Measurements from ENCODE around the gene RPS5.
"Not testable (repeated sequence)": the region's sequence is repeated elsewhere in the genome, so short reads cannot be mapped to it uniquely, and the experiment has no call there.

The RPS5 gene

GRCh38 chr19:58398087-58398486 lies 11.0 kb downstream of the RPS5 start:
- Histone ChIP-seq H3K27me3 (ENCODE audit: insufficient read depth, low read length) (no peaks in the 10 kb centered on the region), H3K4me3 (ENCODE audit: low read length) (no peak overlapping the region), H2AFZ (ENCODE audit: low read depth, low read length) (no peak overlapping the region), H3K36me3 (ENCODE audit: insufficient read depth, low read length) (peaks cover 30% of the 10 kb centered on the region), H3K9me3 (ENCODE audit: low read length) (no peaks in the 10 kb centered on the region), H3K4me1 (ENCODE audit: insufficient read depth, low read length) (peaks cover 11% of the 10 kb centered on the region)

DNA sequence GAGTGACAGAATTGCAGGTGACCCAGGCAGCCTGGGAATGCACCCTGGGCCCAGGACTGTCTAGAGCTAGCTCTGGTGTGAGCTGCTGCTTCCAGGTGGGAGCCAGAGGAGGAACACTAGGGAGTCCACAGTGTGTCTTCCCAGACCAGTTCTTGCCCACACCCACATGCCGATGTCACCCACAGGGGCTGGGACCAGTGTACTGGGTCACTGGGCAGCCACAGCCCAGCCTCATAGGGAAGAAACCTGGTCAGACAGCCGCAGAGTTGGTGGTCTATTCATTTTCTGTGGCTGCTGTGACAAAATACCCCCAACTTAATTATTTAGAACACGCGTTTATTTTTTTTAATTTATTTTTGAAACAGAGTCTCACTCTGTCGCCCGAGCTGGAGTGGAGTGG lies 11.5 kb downstream of the RPS5 start:
- H3K36me3 ChIP-seq (ENCODE audit: insufficient read depth, low read length) = peaks cover 26% of the 10 kb centered on the region
- no peaks in the 10 kb centered on the region for H3K9me3 ChIP-seq (ENCODE audit: low read length)
- H2AFZ ChIP-seq (ENCODE audit: low read depth, low read length) = no peak overlapping the region
- peaks cover 11% of the 10 kb centered on the region for H3K4me1 ChIP-seq (ENCODE audit: insufficient read depth, low read length)
- no peaks in the 10 kb centered on the region for H3K27me3 ChIP-seq (ENCODE audit: insufficient read depth, low read length)
- no peak overlapping the region for H3K4me3 ChIP-seq (ENCODE audit: low read length)

DNA sequence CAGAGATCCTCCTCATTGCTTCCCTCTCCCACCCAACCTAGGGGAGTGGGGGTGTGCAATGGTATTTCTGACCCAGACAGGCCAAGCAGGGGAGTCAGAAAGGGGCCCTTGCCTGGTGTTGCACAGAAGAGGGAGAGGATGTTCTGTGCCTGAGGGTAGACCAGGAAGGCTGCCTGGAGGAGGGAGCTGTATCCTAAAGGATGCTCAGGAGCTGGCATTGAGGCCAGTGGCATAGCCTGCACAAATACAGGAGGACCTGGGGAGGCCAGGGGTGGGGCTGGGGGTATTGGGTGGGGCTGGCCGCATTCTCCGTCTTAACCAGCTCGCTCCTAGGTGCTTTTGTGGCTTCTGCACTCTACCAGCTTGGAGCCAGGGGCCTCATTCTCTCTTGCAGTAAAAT lies 12.8 kb downstream of the RPS5 start:
- H3K4me3 ChIP-seq (ENCODE audit: low read length) = peak overlapping the region; percentile 59

GRCh38 chr19:58400316-58400915 lies 13.3 kb downstream of the RPS5 start:
- no peaks in the 10 kb centered on the region for H3K9me3 ChIP-seq (ENCODE audit: low read length)
- H3K36me3 ChIP-seq (ENCODE audit: insufficient read depth, low read length) = peaks cover 8% of the 10 kb centered on the region
- H2AFZ ChIP-seq (ENCODE audit: low read depth, low read length) = no peak overlapping the region
- H3K27me3 ChIP-seq (ENCODE audit: insufficient read depth, low read length) = no peaks in the 10 kb centered on the region
- H3K4me3 ChIP-seq (ENCODE audit: low read length) = peak overlapping the region; percentile 59
- H3K4me1 ChIP-seq (ENCODE audit: insufficient read depth, low read length) = peaks cover 11% of the 10 kb centered on the region

More for the DNA sequence above, 12.8 kb downstream of the RPS5 start:
- H3K4me1 ChIP-seq (ENCODE audit: insufficient read depth, low read length) = peaks cover 11% of the 10 kb centered on the region
- H3K9me3 ChIP-seq (ENCODE audit: low read length) = no peaks in the 10 kb centered on the region
- H3K36me3 ChIP-seq (ENCODE audit: insufficient read depth, low read length) = peaks cover 12% of the 10 kb centered on the region
- no peak overlapping the region for H2AFZ ChIP-seq (ENCODE audit: low read depth, low read length)
- H3K27me3 ChIP-seq (ENCODE audit: insufficient read depth, low read length) = no peaks in the 10 kb centered on the region

DNA sequence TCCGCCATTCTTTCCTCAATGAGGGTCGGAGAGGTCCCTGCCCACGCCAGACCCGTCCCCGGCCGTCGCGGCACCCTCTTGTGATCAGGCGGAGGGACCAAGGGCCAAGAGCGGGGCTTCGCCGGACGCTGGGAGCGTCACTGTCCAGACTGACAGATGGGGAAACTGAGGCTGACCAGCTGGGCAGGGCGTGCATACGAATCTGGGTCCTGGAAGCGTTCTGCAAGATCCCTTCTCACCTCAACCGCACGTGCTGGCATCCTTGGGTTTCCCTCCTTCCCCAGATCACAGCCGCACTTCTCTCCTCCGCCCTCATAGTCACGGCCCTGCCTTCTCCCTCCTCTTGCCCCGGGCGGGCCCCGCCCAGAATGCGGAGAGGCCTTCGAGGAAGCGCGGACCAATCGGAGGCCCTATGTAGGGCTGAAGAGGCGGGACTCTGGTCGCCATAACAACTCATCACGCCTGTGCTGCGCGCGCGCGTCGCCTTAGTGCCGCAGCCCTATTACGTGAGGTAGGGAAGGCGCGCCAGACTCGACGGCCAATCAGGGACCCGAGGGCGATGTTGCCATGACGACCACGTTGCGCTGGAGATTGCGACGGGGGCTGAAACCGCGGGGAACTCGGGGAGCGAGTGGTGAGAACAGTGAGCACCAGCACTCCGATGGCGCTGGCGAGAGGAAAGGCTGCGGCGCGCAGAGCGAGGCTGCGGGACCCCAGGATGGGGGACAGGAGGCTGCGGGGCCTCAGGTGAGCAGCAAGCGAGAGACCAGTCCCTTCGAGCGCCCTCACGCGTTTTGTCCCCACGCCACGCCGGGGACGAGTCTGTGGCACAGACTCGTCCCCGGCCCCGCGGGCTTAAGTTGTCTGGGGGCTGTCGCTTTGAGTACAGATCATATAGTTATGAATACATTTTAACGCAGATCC lies 14.1 kb downstream of the RPS5 start:
- H3K4me3 ChIP-seq (ENCODE audit: low read length) = peak overlapping the region; percentile 59
- H3K4me1 ChIP-seq (ENCODE audit: insufficient read depth, low read length) = peaks cover 11% of the 10 kb centered on the region
- H3K36me3 ChIP-seq (ENCODE audit: insufficient read depth, low read length) = peaks cover 5% of the 10 kb centered on the region
- H3K9me3 ChIP-seq (ENCODE audit: low read length) = no peaks in the 10 kb centered on the region
- no peak overlapping the region for H2AFZ ChIP-seq (ENCODE audit: low read depth, low read length)
- H3K27me3 ChIP-seq (ENCODE audit: insufficient read depth, low read length) = no peaks in the 10 kb centered on the region

DNA sequence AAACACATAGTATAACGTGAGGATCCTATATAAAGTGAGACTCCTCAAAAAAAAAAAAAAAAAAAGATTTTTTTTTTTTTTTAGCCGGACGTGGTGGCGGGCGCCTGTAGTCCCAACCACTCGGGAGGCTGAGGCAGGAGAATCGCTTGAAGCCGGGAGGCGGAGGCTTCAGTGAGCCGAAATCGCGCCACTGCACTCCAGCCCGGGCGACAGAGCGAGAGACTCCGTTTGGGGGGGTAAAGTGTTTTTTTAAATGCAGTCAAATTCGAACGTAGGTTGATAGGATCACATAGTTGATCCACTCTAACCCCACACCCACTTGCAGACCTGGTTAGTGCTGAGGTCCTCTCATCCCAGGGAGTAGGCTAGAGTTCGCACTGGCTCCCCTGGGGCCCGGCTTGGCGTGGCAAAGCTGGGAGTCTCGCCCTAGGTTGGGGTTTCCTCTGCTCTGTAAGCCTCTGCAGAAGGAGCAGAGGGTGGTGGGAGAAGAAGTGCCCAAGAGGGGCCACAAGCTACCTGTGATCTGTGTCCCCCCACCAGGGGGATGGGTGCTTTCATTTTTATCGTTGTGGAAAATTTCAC lies 14.9 kb downstream of the RPS5 start:
- no peaks in the 10 kb centered on the region for H3K9me3 ChIP-seq (ENCODE audit: low read length)
- H3K36me3 ChIP-seq (ENCODE audit: insufficient read depth, low read length) = peaks cover 3% of the 10 kb centered on the region
- peak overlapping the region; percentile 59 for H3K4me3 ChIP-seq (ENCODE audit: low read length)
- peaks cover 14% of the 10 kb centered on the region for H3K4me1 ChIP-seq (ENCODE audit: insufficient read depth, low read length)
- H2AFZ ChIP-seq (ENCODE audit: low read depth, low read length) = no peak overlapping the region
- no peaks in the 10 kb centered on the region for H3K27me3 ChIP-seq (ENCODE audit: insufficient read depth, low read length)

DNA sequence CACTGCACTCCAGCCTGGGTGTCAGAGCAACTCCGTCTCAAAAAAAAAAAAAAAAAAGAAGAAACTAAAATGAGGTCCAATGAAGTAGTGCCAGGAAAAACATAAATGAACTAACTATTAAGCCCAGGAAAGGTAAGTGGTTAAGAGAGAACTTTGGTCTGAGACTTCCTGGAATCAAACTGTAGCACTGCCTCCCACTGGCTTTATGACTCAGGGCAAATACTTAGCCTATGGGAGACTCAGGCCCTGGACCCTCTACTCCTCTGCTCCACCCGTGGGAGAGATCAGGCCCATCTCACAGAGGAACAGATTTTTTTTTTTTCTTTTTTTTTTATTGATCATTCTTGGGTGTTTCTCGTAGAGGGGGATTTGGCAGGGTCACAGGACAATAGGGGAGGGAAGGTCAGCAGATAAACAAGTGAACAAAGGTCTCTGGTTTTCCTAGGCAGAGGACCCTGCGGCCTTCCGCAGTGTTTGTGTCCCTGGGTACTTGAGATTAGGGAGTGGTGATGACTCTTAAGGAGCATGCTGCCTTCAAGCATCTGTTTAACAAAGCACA lies 16.9 kb downstream of the RPS5 start:
- not testable (repeated sequence) for H3K9me3 ChIP-seq (ENCODE audit: low read length); H3K36me3 ChIP-seq (ENCODE audit: insufficient read depth, low read length); H3K27me3 ChIP-seq (ENCODE audit: insufficient read depth, low read length); H3K4me3 ChIP-seq (ENCODE audit: low read length); H2AFZ ChIP-seq (ENCODE audit: low read depth, low read length)
- H3K4me1 ChIP-seq (ENCODE audit: insufficient read depth, low read length) = peaks cover 24% of the 10 kb centered on the region

DNA sequence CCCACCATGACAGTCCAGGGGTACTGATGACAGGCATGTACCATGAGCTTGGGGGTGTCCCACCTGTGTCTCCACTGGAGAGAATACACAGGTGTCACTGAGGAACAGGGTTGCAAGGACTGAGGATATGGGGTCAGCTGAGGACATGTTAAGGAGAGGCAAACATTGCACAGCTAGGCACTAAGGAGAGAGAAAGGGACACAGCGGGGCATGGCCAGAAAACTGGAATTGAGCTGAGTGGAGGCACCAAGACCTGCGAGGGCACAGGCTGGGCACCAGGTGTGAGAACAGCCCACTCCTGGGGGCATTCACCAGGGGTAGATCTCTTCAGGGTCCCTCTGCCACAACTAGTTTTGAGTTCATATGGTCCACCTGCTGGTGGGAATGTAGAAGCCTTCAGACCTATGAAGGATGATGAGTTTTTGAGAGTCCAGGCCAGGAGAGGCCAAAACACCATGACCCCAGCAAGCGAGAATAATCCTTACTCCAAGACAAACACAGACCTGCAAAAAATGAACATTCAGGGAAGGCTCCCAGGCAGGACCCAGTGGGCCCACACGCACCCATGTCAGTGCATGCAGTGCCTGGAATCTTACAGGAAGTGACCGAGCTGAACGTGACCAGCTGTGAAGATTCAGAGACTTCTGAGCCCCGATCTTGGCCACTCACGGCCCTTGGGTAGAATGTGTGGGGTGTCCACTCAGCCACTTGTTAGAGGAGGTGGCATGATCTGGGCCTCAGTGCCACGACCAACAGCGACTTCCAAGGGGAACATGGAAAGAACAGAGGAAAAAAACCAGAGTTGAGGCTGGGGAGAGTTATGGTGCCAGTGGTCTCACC lies 20.0 kb downstream of the RPS5 start:
- H3K4me3 ChIP-seq (ENCODE audit: low read length) = peak overlapping the region; percentile 85
- no peak overlapping the region for H2AFZ ChIP-seq (ENCODE audit: low read depth, low read length)
- no peaks in the 10 kb centered on the region for H3K36me3 ChIP-seq (ENCODE audit: insufficient read depth, low read length)
- H3K27me3 ChIP-seq (ENCODE audit: insufficient read depth, low read length) = no peaks in the 10 kb centered on the region
- H3K9me3 ChIP-seq (ENCODE audit: low read length) = no peaks in the 10 kb centered on the region
- peaks cover 22% of the 10 kb centered on the region for H3K4me1 ChIP-seq (ENCODE audit: insufficient read depth, low read length)

- Histone ChIP-seq H3K4me3 (ENCODE audit: low read length) (peak overlapping the region; percentile 85), H2AFZ (ENCODE audit: low read depth, low read length) (no peak overlapping the region), H3K4me1 (ENCODE audit: insufficient read depth, low read length) (peaks cover 20% of the 10 kb centered on the region), H3K27me3 (ENCODE audit: insufficient read depth, low read length) (no peaks in the 10 kb centered on the region), H3K9me3 (ENCODE audit: low read length) (no peaks in the 10 kb centered on the region), H3K36me3 (ENCODE audit: insufficient read depth, low read length) (no peaks in the 10 kb centered on the region)
Observed at GRCh38 chr19:58407658-58408151, 20.6 kb downstream of the RPS5 start.

DNA sequence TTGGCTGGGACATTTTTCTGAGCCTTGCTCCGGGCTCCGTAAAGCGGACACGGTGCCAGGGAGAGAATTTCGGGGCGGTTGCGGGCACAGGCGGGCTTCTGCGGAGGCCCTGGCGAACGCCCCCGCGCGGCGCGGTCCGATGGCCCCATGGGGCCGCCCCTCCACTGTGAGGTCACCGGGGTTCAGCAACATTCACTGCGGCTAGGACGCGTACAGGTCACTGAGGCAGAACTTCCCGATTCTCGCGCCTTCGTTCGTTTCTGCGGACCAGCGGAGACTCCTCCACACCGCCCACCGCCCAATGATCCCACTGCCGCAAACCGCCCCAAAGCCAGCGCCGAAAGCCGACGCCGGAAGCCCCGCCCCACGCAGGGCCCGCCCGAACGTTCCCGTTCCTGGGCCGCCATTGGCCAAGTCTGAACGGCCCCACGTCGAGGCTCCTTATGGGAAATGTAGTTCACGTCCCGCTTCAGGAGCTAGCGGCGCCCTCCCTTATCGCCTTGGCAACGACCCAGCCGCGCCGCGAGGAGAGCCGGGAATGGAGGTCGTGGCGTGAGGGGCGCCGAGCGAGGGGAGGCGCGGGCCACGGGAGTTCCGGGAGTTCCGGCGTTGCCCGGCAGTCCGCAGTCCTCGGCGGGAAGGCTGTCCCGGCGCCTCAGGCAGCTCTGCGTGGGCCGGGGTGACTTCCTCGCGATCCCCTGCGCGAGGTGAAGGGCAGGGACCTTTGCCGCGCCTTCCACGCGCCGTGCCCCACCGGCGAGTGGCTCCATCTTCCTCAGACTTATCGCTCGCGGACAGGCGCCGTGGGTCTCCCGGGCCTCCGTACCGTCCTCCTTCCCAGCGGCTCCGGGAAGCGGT lies 21.3 kb downstream of the RPS5 start, which contains the start of gene ZNF584:
ZNF584 (plus strand) TSS at position 498 of the 858 bp plus-strand sequence. CDS start 499 bp downstream, outside the sequence.
- Histone ChIP-seq H2AFZ (ENCODE audit: low read depth, low read length) (peak within 1 kb of the TSS; percentile 77), H3K36me3 (ENCODE audit: insufficient read depth, low read length) (no peaks in the 10 kb centered on the region), H3K9me3 (ENCODE audit: low read length) (no peaks in the 10 kb centered on the region), H3K4me3 (ENCODE audit: low read length) (peak within 1 kb of the TSS; percentile 85), H3K27me3 (ENCODE audit: insufficient read depth, low read length) (no peaks in the 10 kb centered on the region), H3K4me1 (ENCODE audit: insufficient read depth, low read length) (peaks cover 20% of the 10 kb centered on the region)

GRCh38 chr19:58409010-58409790 lies 22.1 kb downstream of the RPS5 start:
- Histone ChIP-seq H3K9me3 (ENCODE audit: low read length) (no peaks in the 10 kb centered on the region), H3K4me3 (ENCODE audit: low read length) (peak overlapping the region; percentile 85), H3K36me3 (ENCODE audit: insufficient read depth, low read length) (no peaks in the 10 kb centered on the region), H2AFZ (ENCODE audit: low read depth, low read length) (peak overlapping the region; percentile 77), H3K27me3 (ENCODE audit: insufficient read depth, low read length) (no peaks in the 10 kb centered on the region), H3K4me1 (ENCODE audit: insufficient read depth, low read length) (peaks cover 20% of the 10 kb centered on the region)

Measured in neuron (in vitro differentiated cells).